GOT3 (cell line): ENCODE results near the gene PDE8B.
"Not testable (repeated sequence)": the region's sequence is repeated elsewhere in the genome, so short reads cannot be mapped to it uniquely, and the experiment has no call there.

ENCODE experiments used
- DNase-seq: peaks from one replicate; lab custom pipeline; 2025; ENCODE audit warnings: mixed read lengths; lab: John Stamatoyannopoulos, UW

PDE8B gene

DNA sequence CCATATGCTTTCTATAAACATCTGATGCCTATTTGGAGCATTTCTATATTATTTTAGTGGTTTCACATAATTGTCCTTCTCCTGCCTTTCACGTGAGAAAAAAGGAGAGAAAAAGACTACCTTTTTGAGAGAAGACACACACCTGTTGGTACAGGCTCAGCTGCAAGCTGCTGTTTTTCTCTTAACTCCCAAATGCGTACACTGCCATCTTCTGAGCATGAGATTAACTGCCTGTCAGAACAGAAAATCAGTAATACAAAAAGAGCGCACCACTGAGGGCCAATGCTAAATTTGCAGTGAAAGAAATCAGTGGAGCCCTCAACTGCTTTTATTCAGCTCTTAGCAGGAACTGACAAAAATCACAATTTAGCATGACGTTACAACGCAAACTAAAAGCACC lies 226.7 kb downstream of the PDE8B start:
- no peak for DNase-seq

DNA sequence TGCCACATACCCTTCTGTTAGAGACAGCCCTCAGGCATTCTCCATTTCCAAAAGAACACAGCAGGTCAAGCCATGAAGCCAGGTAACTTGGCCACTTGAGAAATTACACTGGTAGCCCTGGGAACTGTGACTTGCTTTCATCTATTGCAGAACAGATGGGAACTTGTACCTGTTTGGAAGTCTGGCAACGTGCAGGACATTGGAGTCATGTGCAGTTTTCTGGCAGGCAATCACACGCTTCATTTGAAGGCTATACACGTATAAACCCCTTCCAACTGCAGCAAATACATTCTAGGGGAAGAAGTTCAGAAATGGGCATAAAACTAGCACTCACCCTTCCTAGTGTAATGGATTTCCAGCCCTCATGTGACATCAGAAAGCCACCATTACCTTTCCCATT lies 227.6 kb downstream of the PDE8B start:
- no peak for DNase-seq

- DNase-seq, result no peak
Observed at GRCh38 chr5:77443670-77444069, 233.2 kb downstream of the PDE8B start.

DNA sequence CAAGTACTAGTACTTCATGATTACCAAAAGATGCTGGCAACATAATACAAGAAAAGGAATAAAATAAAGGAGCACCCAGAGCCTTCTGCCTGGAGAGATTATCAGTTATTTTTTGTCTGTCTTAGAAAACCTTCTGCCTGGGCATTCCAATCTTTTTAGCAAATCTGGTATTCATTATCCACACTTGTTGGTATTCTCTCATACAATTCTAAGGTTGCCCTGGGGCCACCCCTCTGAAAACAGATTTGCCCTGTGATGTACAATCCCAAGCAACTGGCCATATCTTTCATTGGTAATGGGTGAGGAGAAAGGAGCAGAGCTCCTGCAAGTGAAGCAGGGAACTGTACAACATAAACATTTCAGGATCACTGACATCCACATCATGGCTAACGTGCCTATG lies 233.9 kb downstream of the PDE8B start:
- no peak for DNase-seq

- no peak for DNase-seq
Observed at GRCh38 chr5:77448831-77449230, 238.4 kb downstream of the PDE8B start.

- DNase-seq, result no peak
Observed at GRCh38 chr5:77449277-77449676, 238.8 kb downstream of the PDE8B start.

- no peak for DNase-seq
Observed at GRCh38 chr5:77449981-77450380, 239.5 kb downstream of the PDE8B start.

GRCh38 chr5:77452351-77452750 lies 241.9 kb downstream of the PDE8B start:
- DNase-seq, result no peak

DNA sequence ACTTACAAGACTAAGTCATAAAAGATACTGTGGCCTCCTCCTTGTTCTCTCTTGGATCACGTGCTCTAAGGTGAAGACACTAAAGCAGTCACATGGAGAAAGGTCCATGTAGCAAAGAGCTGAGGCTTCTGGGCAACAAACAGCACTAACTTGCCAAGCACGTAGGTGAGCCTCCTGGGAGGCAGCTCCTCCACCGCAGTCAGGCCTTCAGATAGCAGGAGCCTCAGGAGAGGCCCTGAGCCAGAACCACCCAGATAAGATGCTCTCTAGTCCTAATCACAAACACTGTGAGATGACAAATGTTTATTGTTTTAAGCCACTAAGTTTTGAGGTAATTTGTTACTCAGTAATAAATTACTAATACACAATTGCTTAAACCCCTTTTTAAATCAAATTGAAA lies 243.6 kb downstream of the PDE8B start:
- DNase-seq, result no peak

- DNase-seq, result no peak
Observed at GRCh38 chr5:77461287-77461686, 250.8 kb downstream of the PDE8B start.

- DNase-seq, result no peak
Observed at GRCh38 chr5:77463905-77464304, 253.4 kb downstream of the PDE8B start.

GRCh38 chr5:77468875-77469274 lies 258.4 kb downstream of the PDE8B start:
- DNase-seq, result not testable (repeated sequence)

DNA sequence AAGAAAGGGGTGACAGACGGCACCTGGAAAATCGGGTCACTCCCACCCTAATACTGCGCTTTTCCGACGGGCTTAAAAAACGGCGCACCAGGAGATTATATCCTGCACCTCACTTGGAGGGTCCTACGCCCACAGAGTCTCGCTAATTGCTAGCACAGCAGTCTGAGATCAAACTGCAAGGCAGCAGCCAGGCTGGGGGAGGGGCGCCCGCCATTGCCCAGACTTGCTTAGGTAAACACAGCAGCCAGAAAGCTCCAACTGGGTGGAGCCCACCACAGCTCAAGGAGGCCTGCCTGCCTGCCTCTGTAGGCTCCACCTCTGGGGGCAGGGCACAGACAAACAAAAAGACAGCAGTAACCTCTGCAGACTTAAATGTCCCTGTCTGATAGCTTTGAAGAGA lies 264.6 kb downstream of the PDE8B start:
- not testable (repeated sequence) for DNase-seq
